Measurements from ENCODE around the gene MRM2. TPM values are rescaled to one million over a fixed set of nuclear protein-coding genes. Genes with fewer than 3 reads are reported as not detected.

The MRM2 gene
- total and polyA plus RNA-seq, 10 of the 15 experiments (the other 5 are each of a cell fraction or from before 2014, with no cell fraction given), result 43.2 to 128 (median 71.4) TPM

- TF ChIP-seq MXI1 (IDR thresholded peaks at IDR 0.05; ENCODE audit: low read depth, low read length) (peak; percentile 84), POLR2A (IDR thresholded peaks at IDR 0.05; ENCODE audit: low read depth, low read length) (peak; percentile 49), ZSCAN29 (IDR thresholded peaks at IDR 0.05) (no peak), MLLT1 (IDR thresholded peaks at IDR 0.05) (peak; percentile 74; the same call in 1 of the 2 replicates), ELK1 (IDR thresholded peaks at IDR 0.05; ENCODE audit: low read depth, low read length) (peak; percentile 42; the same call in 1 of the 2 replicates), TAF1 (IDR thresholded peaks at IDR 0.05; ENCODE audit: borderline replicate concordance, low read depth, low read length) (peak; percentile 58; the same call in 1 of the 2 replicates), ASH2L (IDR thresholded peaks at IDR 0.05; ENCODE audit: borderline replicate concordance, low read depth) (0 out of 2 replicates have a peak, but pooled peaks have one; percentile 39), PAX8 (IDR thresholded peaks at IDR 0.05) (0 out of 2 replicates have a peak, but pooled peaks have one; percentile 41), CREB1 (IDR thresholded peaks at IDR 0.05; ENCODE audit: low read depth) (peak; percentile 84), ATF7 (IDR thresholded peaks at IDR 0.05; ENCODE audit: low read depth) (peak; percentile 84), NRF1 (conservative IDR thresholded peaks at IDR 0.05; ENCODE audit: low read depth, low read length) (no peak), NFIC (IDR thresholded peaks at IDR 0.05; ENCODE audit: low read depth, low read length) (peak; percentile 89), KLF5 (IDR thresholded peaks at IDR 0.05; ENCODE audit: partially characterized antibody) (peak; percentile 66), SRF (IDR thresholded peaks at IDR 0.05; ENCODE audit: low read depth in 2 of 2, low read length in 2 of 2) (peak in 1 of 2 experiments; percentile 66; a peak in 1 of 4 replicates), PAX5 (IDR thresholded peaks at IDR 0.05; ENCODE audit: borderline replicate concordance, low read depth, low read length) (peak; percentile 94), PML (IDR thresholded peaks at IDR 0.05; ENCODE audit: low read length) (peak; percentile 87), CEBPB (IDR thresholded peaks at IDR 0.05; ENCODE audit: borderline replicate concordance in 1 of 2, low read depth in 2 of 2, low read length in 2 of 2) (no peak), SMC3 (IDR thresholded peaks at IDR 0.05; ENCODE audit: borderline replicate concordance, low read length) (no peak; the same call in 1 of the 2 replicates), MTA2 (IDR thresholded peaks at IDR 0.05; ENCODE audit: low read depth) (peak; percentile 80), BCL11A (IDR thresholded peaks at IDR 0.05; ENCODE audit: low read depth, low read length) (peak; percentile 94), NR2F1 (conservative IDR thresholded peaks at IDR 0.05) (peak; percentile 32; the same call in 1 of the 2 replicates), NFYB (IDR thresholded peaks at IDR 0.05; ENCODE audit: insufficient read depth, low read depth, low read length) (no peak), CREM (IDR thresholded peaks at IDR 0.05; ENCODE audit: low read depth) (peak; percentile 91), FOS (IDR thresholded peaks at IDR 0.05; ENCODE audit: borderline replicate concordance, extremely low read depth, insufficient read length) (no peak)
- TF ChIP-seq, protein P1, sequence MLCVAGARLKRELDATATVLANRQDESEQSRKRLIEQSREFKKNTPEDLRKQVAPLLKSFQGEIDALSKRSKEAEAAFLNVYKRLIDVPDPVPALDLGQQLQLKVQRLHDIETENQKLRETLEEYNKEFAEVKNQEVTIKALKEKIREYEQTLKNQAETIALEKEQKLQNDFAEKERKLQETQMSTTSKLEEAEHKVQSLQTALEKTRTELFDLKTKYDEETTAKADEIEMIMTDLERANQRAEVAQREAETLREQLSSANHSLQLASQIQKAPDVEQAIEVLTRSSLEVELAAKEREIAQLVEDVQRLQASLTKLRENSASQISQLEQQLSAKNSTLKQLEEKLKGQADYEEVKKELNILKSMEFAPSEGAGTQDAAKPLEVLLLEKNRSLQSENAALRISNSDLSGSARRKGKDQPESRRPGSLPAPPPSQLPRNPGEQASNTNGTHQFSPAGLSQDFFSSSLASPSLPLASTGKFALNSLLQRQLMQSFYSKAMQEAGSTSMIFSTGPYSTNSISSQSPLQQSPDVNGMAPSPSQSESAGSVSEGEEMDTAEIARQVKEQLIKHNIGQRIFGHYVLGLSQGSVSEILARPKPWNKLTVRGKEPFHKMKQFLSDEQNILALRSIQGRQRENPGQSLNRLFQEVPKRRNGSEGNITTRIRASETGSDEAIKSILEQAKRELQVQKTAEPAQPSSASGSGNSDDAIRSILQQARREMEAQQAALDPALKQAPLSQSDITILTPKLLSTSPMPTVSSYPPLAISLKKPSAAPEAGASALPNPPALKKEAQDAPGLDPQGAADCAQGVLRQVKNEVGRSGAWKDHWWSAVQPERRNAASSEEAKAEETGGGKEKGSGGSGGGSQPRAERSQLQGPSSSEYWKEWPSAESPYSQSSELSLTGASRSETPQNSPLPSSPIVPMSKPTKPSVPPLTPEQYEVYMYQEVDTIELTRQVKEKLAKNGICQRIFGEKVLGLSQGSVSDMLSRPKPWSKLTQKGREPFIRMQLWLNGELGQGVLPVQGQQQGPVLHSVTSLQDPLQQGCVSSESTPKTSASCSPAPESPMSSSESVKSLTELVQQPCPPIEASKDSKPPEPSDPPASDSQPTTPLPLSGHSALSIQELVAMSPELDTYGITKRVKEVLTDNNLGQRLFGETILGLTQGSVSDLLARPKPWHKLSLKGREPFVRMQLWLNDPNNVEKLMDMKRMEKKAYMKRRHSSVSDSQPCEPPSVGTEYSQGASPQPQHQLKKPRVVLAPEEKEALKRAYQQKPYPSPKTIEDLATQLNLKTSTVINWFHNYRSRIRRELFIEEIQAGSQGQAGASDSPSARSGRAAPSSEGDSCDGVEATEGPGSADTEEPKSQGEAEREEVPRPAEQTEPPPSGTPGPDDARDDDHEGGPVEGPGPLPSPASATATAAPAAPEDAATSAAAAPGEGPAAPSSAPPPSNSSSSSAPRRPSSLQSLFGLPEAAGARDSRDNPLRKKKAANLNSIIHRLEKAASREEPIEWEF (IDR thresholded peaks at IDR 0.05; ENCODE audit: insufficient replicate concordance, low read depth, low read length), result no peak
These were observed 4.8 kb downstream of the MRM2 start (continued) for GRCh38 chr7:2237109-2237602.
